ENCODE results near the gene KCNMA1. TPM values are rescaled to one million over a fixed set of nuclear protein-coding genes. Genes with fewer than 3 reads are reported as not detected.
A peak's percentile ranks its signal among the peaks of the same experiment; 100 is the strongest.

The KCNMA1 gene
- total and polyA plus RNA-seq, 4 donors = 36.2 to 95.0 (median 54.3) TPM

- peaks cover 2% of the 10 kb centered on the region for H3K36me3 ChIP-seq (ENCODE audit: control insufficient read depth, insufficient read depth, low read length)
- no peak for DNase-seq (ENCODE audit: low read depth in 4 of 6, low spot score in 6 of 6)
- no peaks in the 10 kb centered on the region for H3K27me3 ChIP-seq (ENCODE audit: control insufficient read depth, insufficient read depth, low read length)
- 83% methylated on average over 4 of the region's 10 CpGs for WGBS (ENCODE audit: insufficient coverage)
- H3K27ac ChIP-seq (ENCODE audit: low read depth, low read length) = no peak overlapping the region
- no peaks in the 10 kb centered on the region for H3K9me3 ChIP-seq (ENCODE audit: control insufficient read depth, insufficient read depth, low read length)
- no peak overlapping the region for H3K4me3 ChIP-seq (ENCODE audit: low read depth, low read length)
- peaks cover 7% of the 10 kb centered on the region for H3K4me1 ChIP-seq (ENCODE audit: control insufficient read depth, insufficient read depth, low read length)
These were observed 238.4 kb downstream of the KCNMA1 start for GRCh38 chr10:77398986-77399755.

- peaks cover 2% of the 10 kb centered on the region for H3K36me3 ChIP-seq (ENCODE audit: control insufficient read depth, insufficient read depth, low read length)
- no peak for DNase-seq (ENCODE audit: low read depth in 4 of 6, low spot score in 6 of 6)
- H3K27me3 ChIP-seq (ENCODE audit: control insufficient read depth, insufficient read depth, low read length) = no peaks in the 10 kb centered on the region
- H3K27ac ChIP-seq (ENCODE audit: low read depth, low read length) = no peak overlapping the region
- peaks cover 4% of the 10 kb centered on the region for H3K4me1 ChIP-seq (ENCODE audit: control insufficient read depth, insufficient read depth, low read length)
- H3K4me3 ChIP-seq (ENCODE audit: low read depth, low read length) = no peak overlapping the region
- 83% methylated on average over 1 of the region's 2 CpGs for WGBS (ENCODE audit: insufficient coverage)
- H3K9me3 ChIP-seq (ENCODE audit: control insufficient read depth, insufficient read depth, low read length) = no peaks in the 10 kb centered on the region
These were observed 239.1 kb downstream of the KCNMA1 start for GRCh38 chr10:77398558-77398957.

GRCh38 chr10:77397103-77397502 is 240.5 kb downstream of the KCNMA1 start:
- H3K4me1 ChIP-seq (ENCODE audit: control insufficient read depth, insufficient read depth, low read length) = peaks cover 8% of the 10 kb centered on the region

GRCh38 chr10:77396290-77396689 is 241.3 kb downstream of the KCNMA1 start:
- WGBS (ENCODE audit: insufficient coverage) = no CpG with 5 or more reads among the region's 2 CpGs
- no peaks in the 10 kb centered on the region for H3K9me3 ChIP-seq (ENCODE audit: control insufficient read depth, insufficient read depth, low read length)
- peaks cover 2% of the 10 kb centered on the region for H3K36me3 ChIP-seq (ENCODE audit: control insufficient read depth, insufficient read depth, low read length)
- H3K27ac ChIP-seq (ENCODE audit: low read depth, low read length) = no peak overlapping the region
- no peaks in the 10 kb centered on the region for H3K27me3 ChIP-seq (ENCODE audit: control insufficient read depth, insufficient read depth, low read length)
- H3K4me3 ChIP-seq (ENCODE audit: low read depth, low read length) = no peak overlapping the region
- DNase-seq (ENCODE audit: low read depth in 4 of 6, low spot score in 6 of 6) = no peak
- peaks cover 8% of the 10 kb centered on the region for H3K4me1 ChIP-seq (ENCODE audit: control insufficient read depth, insufficient read depth, low read length)

More at GRCh38 chr10:77397103-77397502, 240.5 kb downstream of the KCNMA1 start:
- no peaks in the 10 kb centered on the region for H3K9me3 ChIP-seq (ENCODE audit: control insufficient read depth, insufficient read depth, low read length)
- DNase-seq (ENCODE audit: low read depth in 4 of 6, low spot score in 6 of 6) = no peak
- no peak overlapping the region for H3K4me3 ChIP-seq (ENCODE audit: low read depth, low read length)
- no CpG with 5 or more reads among the region's 4 CpGs for WGBS (ENCODE audit: insufficient coverage)
- no peaks in the 10 kb centered on the region for H3K27me3 ChIP-seq (ENCODE audit: control insufficient read depth, insufficient read depth, low read length)
- no peak overlapping the region for H3K27ac ChIP-seq (ENCODE audit: low read depth, low read length)
- H3K36me3 ChIP-seq (ENCODE audit: control insufficient read depth, insufficient read depth, low read length) = peaks cover 2% of the 10 kb centered on the region

GRCh38 chr10:77393821-77394501 is 243.6 kb downstream of the KCNMA1 start:
- Histone ChIP-seq H3K4me1 (ENCODE audit: control insufficient read depth, insufficient read depth, low read length) (peaks cover 8% of the 10 kb centered on the region), H3K36me3 (ENCODE audit: control insufficient read depth, insufficient read depth, low read length) (peaks cover 2% of the 10 kb centered on the region), H3K27ac (ENCODE audit: low read depth, low read length) (no peak overlapping the region), H3K4me3 (ENCODE audit: low read depth, low read length) (no peak overlapping the region), H3K27me3 (ENCODE audit: control insufficient read depth, insufficient read depth, low read length) (no peaks in the 10 kb centered on the region), H3K9me3 (ENCODE audit: control insufficient read depth, insufficient read depth, low read length) (no peaks in the 10 kb centered on the region)
- 93% methylated on average over 9 of the region's 9 CpGs for WGBS (ENCODE audit: insufficient coverage)
- DNase-seq (ENCODE audit: low read depth in 4 of 6, low spot score in 6 of 6) = no peak

GRCh38 chr10:77393411-77393810 is 244.2 kb downstream of the KCNMA1 start:
- H3K27ac ChIP-seq (ENCODE audit: low read depth, low read length) = no peak overlapping the region
- WGBS (ENCODE audit: insufficient coverage) = 100% methylated on average over 2 of the region's 3 CpGs
- peaks cover 9% of the 10 kb centered on the region for H3K4me1 ChIP-seq (ENCODE audit: control insufficient read depth, insufficient read depth, low read length)

GRCh38 chr10:77392851-77393250 is 244.8 kb downstream of the KCNMA1 start:
- 82% methylated on average over 5 of the region's 6 CpGs for WGBS (ENCODE audit: insufficient coverage)
- Histone ChIP-seq H3K4me1 (ENCODE audit: control insufficient read depth, insufficient read depth, low read length) (peaks cover 9% of the 10 kb centered on the region), H3K9me3 (ENCODE audit: control insufficient read depth, insufficient read depth, low read length) (no peaks in the 10 kb centered on the region), H3K36me3 (ENCODE audit: control insufficient read depth, insufficient read depth, low read length) (peaks cover 2% of the 10 kb centered on the region), H3K4me3 (ENCODE audit: low read depth, low read length) (no peak overlapping the region), H3K27ac (ENCODE audit: low read depth, low read length) (no peak overlapping the region), H3K27me3 (ENCODE audit: control insufficient read depth, insufficient read depth, low read length) (no peaks in the 10 kb centered on the region)
- DNase-seq (ENCODE audit: low read depth in 4 of 6, low spot score in 6 of 6) = no peak

More at GRCh38 chr10:77393411-77393810, 244.2 kb downstream of the KCNMA1 start:
- Histone ChIP-seq H3K9me3 (ENCODE audit: control insufficient read depth, insufficient read depth, low read length) (no peaks in the 10 kb centered on the region), H3K27me3 (ENCODE audit: control insufficient read depth, insufficient read depth, low read length) (no peaks in the 10 kb centered on the region), H3K36me3 (ENCODE audit: control insufficient read depth, insufficient read depth, low read length) (peaks cover 2% of the 10 kb centered on the region), H3K4me3 (ENCODE audit: low read depth, low read length) (no peak overlapping the region)
- no peak for DNase-seq (ENCODE audit: low read depth in 4 of 6, low spot score in 6 of 6)

GRCh38 chr10:77392236-77392721 is 245.3 kb downstream of the KCNMA1 start:
- Histone ChIP-seq H3K4me1 (ENCODE audit: control insufficient read depth, insufficient read depth, low read length) (peaks cover 9% of the 10 kb centered on the region), H3K27ac (ENCODE audit: low read depth, low read length) (no peak overlapping the region), H3K36me3 (ENCODE audit: control insufficient read depth, insufficient read depth, low read length) (peaks cover 2% of the 10 kb centered on the region), H3K9me3 (ENCODE audit: control insufficient read depth, insufficient read depth, low read length) (no peaks in the 10 kb centered on the region), H3K27me3 (ENCODE audit: control insufficient read depth, insufficient read depth, low read length) (no peaks in the 10 kb centered on the region), H3K4me3 (ENCODE audit: low read depth, low read length) (no peak overlapping the region)
- WGBS (ENCODE audit: insufficient coverage) = 92% methylated on average over 2 of the region's 2 CpGs
- no peak for DNase-seq (ENCODE audit: low read depth in 4 of 6, low spot score in 6 of 6)

- Histone ChIP-seq H3K4me1 (ENCODE audit: control insufficient read depth, insufficient read depth, low read length) (peaks cover 9% of the 10 kb centered on the region), H3K4me3 (ENCODE audit: low read depth, low read length) (no peak overlapping the region), H3K36me3 (ENCODE audit: control insufficient read depth, insufficient read depth, low read length) (peaks cover 2% of the 10 kb centered on the region), H3K27ac (ENCODE audit: low read depth, low read length) (no peak overlapping the region), H3K27me3 (ENCODE audit: control insufficient read depth, insufficient read depth, low read length) (no peaks in the 10 kb centered on the region), H3K9me3 (ENCODE audit: control insufficient read depth, insufficient read depth, low read length) (no peaks in the 10 kb centered on the region)
- DNase-seq (ENCODE audit: low read depth in 4 of 6, low spot score in 6 of 6) = peak; percentile 49 to 92 (median 62)
- 37% methylated on average over 8 of the region's 12 CpGs for WGBS (ENCODE audit: insufficient coverage)
These were observed 245.9 kb downstream of the KCNMA1 start for GRCh38 chr10:77391605-77392235.

Data from spinal cord (tissue), 10 donors.